Measurements from ENCODE around the gene FAM114A1. TPM values are rescaled to one million over a fixed set of nuclear protein-coding genes. Genes with fewer than 3 reads are reported as not detected.

Gene FAM114A1
- total RNA-seq, 1 donor, result 2.2 TPM

Other genes with a start within 250 kb of the FAM114A1 start
- 103 TPM for gene KLF3, start 203.6 kb upstream of the FAM114A1 start, total RNA-seq
- 2.5 TPM for gene TLR10, start 84.8 kb upstream of the FAM114A1 start, total RNA-seq
- 71.5 TPM for gene TLR1, start 63.0 kb upstream of the FAM114A1 start, total RNA-seq
- gene TLR6, start 11.0 kb upstream of the FAM114A1 start, total RNA-seq, result 9.2 TPM
- gene TMEM156, start 164.6 kb downstream of the FAM114A1 start, total RNA-seq, result 6.9 TPM
- 37.8 TPM for gene KLHL5, start 194.4 kb downstream of the FAM114A1 start, total RNA-seq